GM20000 (cell line): ENCODE results near the gene ZMAT5.

Experiments used
- DNase-seq: peaks from one replicate; pipeline ENCODE4 v3.0.0; 2012; ENCODE audit warnings: low spot score
- TF ChIP-seq, protein P1 (sequence below): IDR thresholded peaks from 2 replicates; pipeline ENCODE4 v1.5.1; 2012; ENCODE audit warnings: mild to moderate bottlenecking, control low read depth; ENCODE audit errors: extremely low read depth, missing control alignments

Gene ZMAT5

DNA sequence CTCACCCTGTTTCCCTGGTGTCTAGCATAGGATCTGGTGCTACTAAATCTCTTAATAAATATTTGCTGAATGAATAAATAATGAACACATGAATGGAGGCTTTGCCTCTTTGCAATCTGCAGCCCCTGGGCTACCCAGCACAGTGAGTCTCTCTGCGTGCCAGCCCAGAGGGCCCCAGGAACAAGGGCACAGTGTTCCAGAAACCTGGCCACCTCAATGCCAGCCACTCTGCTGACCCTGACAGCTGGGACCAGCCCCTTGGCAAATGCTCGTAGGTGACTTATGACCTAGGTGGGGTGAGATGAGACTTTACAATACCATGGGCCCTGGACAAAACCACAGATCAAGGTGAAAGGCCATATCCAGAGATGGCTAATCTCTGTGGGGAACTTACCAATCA lies 32.0 kb upstream of the ZMAT5 start:
- no peak for DNase-seq
- TF ChIP-seq, protein P1, sequence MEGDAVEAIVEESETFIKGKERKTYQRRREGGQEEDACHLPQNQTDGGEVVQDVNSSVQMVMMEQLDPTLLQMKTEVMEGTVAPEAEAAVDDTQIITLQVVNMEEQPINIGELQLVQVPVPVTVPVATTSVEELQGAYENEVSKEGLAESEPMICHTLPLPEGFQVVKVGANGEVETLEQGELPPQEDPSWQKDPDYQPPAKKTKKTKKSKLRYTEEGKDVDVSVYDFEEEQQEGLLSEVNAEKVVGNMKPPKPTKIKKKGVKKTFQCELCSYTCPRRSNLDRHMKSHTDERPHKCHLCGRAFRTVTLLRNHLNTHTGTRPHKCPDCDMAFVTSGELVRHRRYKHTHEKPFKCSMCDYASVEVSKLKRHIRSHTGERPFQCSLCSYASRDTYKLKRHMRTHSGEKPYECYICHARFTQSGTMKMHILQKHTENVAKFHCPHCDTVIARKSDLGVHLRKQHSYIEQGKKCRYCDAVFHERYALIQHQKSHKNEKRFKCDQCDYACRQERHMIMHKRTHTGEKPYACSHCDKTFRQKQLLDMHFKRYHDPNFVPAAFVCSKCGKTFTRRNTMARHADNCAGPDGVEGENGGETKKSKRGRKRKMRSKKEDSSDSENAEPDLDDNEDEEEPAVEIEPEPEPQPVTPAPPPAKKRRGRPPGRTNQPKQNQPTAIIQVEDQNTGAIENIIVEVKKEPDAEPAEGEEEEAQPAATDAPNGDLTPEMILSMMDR, result no peak

DNA sequence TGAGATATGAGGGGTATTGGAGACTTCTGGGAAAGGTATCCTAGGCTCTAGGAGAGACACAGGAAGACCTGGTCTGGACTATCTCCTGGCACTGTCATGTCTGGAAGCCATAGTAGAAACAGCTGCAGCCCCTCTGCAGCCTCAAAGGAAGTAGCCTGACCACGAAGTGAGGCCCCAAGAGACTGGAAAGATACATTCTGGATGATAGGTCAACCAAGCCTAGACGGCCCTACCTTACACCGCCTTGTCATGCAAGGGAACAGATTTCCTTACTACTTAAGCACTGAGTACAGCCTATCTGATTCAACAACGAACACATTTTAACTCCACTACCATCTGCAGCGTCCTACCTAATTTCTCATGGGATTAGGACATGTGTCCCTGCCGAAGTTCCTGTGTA lies 31.5 kb upstream of the ZMAT5 start:
- peak; percentile 51 for DNase-seq
- TF ChIP-seq, protein P1, result no peak

GRCh38 chr22:29797351-29797750 lies 30.5 kb upstream of the ZMAT5 start:
- DNase-seq, result peak; percentile 63
- TF ChIP-seq, protein P1, result no peak

GRCh38 chr22:29795663-29796062 lies 28.9 kb upstream of the ZMAT5 start:
- no peak for DNase-seq
- TF ChIP-seq, protein P1, result no peak

DNA sequence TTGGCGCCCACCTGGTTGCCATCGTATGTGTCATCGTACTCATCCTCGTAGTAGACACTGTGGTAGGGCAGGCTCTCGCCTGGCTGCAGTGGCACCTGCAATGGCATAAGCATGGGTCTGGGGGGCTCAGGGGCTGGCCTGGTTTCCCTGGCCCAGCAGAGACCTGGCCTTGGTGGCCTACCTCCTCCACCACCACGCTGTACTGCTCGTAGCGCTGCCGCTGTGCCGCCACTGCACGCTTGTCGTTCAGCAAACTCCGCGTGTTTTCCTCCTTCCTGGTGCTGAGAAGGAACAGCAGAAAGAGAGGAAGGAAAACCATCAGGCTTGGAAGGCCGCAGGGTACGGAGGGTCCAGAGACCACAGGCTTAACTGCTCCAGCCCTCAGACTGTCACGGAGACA lies 26.6 kb upstream of the ZMAT5 start:
- TF ChIP-seq, protein P1, result no peak
- DNase-seq, result no peak

DNA sequence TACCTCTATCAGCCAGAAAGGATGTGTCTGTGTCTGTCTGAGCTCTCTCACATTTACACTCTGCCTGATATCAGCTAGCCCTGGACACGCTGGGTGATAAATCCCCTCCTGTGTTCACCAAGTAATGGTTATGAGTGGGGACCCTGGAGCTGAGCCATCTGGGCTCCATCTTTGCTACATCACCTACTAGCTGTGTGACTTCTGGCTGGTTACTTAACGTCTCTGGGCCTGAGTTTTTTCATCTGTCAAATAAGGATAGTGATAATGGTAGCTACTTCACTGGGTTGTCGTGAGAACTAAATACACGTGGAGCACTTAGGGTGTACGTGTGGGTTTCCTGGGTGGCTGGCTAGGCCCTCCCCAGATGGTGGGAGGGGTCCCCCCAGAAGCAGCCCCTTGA lies 23.3 kb upstream of the ZMAT5 start:
- DNase-seq, result no peak
- TF ChIP-seq, protein P1, result no peak

- TF ChIP-seq, protein P1, result no peak
- DNase-seq, result no peak
Measured at GRCh38 chr22:29788339-29789279, 21.8 kb upstream of the ZMAT5 start.
